COR-L47 (cell line): ENCODE measurements around the gene MEGF9.
A peak's percentile ranks its signal among the peaks of the same experiment; 100 is the strongest.

Source experiments
- DNase-seq: peaks from one replicate; lab custom pipeline; 2025; lab: John Stamatoyannopoulos, UW

MEGF9 gene

GRCh38 chr9:120730654-120731514, 16.6 kb upstream of the MEGF9 start:
- DNase-seq = no peak

GRCh38 chr9:120729791-120730241, 15.5 kb upstream of the MEGF9 start:
- DNase-seq = no peak

GRCh38 chr9:120726484-120726883, 12.2 kb upstream of the MEGF9 start:
- DNase-seq = no peak

GRCh38 chr9:120725907-120726306, 11.6 kb upstream of the MEGF9 start:
- no peak for DNase-seq

GRCh38 chr9:120724757-120725400, 10.6 kb upstream of the MEGF9 start:
- DNase-seq = no peak

DNA sequence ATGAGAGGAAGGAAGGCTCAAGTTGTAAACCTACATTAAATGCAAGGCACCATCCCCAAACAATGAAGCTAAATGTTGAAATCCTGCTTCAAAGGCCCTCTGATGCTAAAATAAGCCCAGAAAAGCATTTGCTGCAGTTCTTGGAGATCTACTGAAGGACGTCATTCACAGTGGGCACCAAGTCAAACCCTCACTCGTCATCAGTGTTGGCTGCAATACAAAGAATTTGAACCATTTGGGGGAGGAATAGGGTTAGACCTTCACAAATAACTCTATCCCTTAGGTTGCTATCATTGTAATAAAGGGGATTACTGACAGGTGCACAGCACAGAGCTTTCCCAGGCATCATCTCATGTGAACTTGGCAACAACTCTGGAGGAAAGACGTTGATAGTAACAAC, 9.3 kb upstream of the MEGF9 start:
- peak; percentile 23 for DNase-seq

DNA sequence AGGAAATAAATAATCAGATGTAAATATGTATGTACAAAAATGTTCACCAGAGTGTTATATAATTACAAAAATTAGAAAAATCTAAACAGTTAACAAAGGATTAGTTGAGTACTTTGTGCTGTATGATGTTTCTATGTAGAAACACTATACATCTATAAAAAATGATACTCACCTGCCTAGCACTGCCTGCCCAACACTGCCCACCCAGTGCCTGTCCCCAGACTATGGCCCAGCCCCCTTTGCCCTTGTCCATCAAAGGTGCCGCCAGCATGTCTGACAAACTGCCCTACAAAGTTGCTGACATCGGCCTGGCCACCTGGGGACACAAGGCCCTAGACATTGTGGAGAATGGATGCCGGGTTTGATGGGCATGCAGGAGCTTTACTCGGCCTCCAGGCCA, 6.1 kb upstream of the MEGF9 start:
- no peak for DNase-seq

DNA sequence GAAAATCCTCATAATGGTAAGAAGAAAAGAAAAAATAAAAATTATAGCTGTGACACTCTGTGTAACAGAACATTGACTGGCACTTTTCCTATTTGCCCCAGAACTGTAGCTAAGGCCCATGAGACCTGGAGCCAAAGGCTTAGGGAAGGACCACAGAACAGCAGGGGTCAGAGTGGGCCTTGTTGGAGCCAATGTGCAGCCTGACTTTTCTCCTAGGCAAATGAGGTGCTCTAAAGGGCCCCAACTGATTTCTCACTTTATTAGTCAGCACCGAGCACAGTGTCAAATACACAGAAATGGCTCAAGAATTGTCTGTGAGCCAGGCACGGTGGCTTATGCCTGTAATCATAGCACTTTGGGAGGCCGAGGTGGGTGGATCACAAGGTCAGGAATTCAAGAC, 4.0 kb upstream of the MEGF9 start:
- no peak for DNase-seq

DNA sequence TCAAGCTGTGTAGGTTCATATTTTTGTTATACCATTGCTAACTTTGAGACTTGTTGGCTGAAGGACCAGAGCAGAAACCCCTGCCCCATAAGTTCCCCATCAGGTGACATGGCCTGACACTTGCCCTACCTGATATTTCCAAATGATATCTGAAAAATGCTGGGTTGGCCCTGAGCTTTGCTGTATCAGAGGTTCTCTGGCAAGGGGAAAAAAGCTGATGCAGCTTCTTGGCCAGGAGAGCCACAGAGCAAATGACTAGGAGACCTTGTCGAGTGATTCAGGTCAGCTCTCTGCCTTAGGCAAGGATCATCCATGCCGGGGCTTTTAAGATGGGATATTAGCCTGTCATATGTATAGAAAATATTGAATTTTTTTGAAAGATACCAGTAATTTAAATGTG, 2.9 kb upstream of the MEGF9 start:
- no peak for DNase-seq

DNA sequence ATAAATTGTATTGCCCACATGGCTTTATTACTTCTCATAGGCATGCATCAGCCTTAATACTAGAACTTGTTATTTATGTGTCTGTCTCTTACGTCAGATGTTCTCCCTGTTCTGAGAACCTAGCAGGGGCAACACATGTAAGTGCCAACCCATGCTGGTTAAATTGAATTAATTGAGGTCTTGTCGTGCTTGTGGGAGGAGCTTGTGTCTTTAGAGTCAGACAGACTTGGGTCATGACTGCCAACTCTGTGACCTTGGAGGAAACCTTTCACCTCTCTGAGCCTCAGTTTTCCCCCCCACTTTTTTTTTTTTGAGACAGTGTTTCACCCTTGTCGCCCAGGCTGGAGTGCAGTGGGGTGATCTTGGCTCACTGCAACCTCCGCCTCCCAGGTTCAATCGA, 2.2 kb upstream of the MEGF9 start:
- no peak for DNase-seq

- DNase-seq = no peak
These were observed 1.2 kb upstream of the MEGF9 start for GRCh38 chr9:120715389-120715924.

GRCh38 chr9:120714846-120715388, 647 bp upstream of the MEGF9 start:
- no peak for DNase-seq

- no peak for DNase-seq
These were observed 798 bp downstream of the MEGF9 start for GRCh38 chr9:120713257-120714087.

DNA sequence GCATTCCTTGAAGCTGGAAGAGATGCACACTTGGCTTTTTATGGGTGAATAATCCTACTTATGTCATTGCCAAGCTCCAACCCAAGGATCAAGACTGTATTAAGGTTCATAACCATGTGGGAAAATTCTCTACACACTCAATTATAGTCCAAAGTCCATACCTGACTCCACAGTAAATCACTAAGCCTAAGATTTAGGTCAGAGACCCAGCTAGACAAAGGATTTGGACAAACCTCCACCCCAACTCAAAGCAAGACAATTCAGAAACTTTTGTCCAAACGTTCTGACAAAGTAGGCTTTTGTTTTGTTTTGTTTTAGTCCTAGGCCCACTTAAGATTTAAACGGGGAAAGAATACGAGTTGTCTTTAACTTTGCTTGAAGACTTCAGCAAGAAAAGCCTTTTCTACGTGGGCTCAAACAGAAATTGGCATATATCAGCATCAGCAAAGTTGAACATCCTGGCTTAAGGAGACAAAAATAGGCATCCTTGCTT, 1.7 kb downstream of the MEGF9 start:
- DNase-seq = no peak

GRCh38 chr9:120711841-120712538, 2.3 kb downstream of the MEGF9 start:
- DNase-seq = no peak

GRCh38 chr9:120711354-120711753, 2.9 kb downstream of the MEGF9 start:
- DNase-seq = no peak

DNA sequence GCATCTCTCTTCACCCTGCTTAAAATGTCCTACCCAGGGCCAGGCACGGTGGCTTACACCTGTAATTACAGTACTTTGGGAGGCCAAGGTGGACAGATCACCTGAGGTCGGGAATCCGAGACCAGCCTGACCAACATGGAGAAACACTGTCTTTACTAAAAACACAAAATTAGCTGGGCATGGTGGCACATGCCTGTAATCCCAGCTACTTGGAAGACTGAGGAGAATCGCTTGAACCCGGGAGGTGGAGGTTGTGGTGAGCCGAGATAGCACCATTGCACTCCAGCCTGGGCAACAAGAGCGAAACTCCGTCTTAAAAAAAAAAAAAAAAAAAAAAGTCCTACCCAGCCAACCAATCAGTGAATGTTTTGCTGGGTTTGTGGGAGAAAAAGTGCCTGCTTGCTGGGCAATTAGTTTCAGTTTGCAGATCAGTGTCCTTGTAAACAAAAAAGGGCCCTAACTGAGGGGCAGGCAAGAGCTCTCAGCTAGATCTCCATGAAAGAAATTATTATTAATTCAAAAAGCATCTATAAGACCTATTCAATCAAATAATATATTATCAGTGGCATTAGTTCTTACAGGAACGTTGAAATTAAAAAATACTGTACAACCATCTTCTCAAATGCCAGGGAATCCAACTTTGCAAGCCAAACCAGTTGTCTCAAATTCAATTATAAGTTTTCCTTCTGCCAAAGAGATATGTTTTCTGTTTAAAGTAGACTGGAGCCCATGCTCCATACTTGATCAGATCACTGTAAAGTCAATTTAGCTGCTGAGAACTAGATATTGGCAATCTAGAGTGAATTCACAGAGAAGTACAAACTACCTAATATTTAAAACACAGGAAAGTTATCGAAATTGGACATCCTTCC, 3.9 kb downstream of the MEGF9 start:
- no peak for DNase-seq

DNA sequence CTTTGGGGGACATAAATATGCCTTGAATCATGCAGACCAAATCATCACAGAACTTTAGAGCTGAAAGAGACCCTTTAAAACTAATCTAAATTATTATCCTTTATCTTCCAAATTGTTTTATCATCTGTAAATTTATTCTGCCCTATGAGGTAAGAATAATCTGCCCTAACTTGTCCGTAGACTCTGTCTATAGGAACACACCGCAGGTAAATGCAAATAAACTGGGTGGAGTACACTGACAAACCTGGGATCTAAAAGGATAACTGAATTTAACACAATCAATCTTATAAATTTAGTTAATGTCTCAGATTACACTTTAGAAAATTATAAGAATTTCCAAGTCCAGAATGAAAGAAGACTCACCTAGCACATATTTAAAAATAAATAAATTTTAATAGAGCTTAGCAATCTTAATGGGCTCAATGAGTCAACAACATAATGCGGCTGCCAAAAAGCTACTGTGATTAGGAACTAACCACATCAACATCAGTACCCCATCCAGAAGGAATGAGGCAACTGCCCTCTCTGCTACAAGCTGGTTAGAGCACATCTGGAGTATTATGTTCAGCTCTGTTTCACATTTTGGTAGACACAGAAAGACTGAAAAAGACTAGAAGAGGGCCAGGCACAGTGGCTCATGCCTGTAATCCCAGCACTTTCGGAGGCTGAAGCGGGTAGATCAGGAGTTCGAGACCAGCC, 5.6 kb downstream of the MEGF9 start:
- peak; percentile 37 for DNase-seq

DNA sequence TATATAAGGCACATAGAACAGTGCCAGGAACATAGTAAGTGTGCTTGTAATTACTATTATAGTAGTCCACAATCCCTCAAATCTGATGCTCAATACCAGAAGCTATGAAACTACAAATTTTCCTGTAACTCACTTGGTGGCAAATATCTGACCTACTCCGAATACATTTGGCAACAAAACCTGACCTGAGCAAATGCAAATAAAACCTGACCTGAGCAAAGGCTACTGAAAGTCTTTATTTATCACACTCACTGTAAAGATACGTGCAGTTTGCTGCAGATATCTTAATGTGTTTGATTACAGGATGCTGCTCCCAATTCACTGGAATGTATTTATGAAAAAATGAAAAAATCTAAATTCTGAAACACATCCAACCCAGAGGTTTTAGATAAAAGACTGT, 7.1 kb downstream of the MEGF9 start:
- no peak for DNase-seq

- DNase-seq = no peak
These were observed 9.1 kb downstream of the MEGF9 start for GRCh38 chr9:120705174-120705573.
